Gastrocnemius medialis (tissue), 4 donors: ENCODE measurements around the gene IPO5. TPM values are rescaled to one million over a fixed set of nuclear protein-coding genes. Genes with fewer than 3 reads are reported as not detected.

Experiments
- ATAC-seq, 2 donors: fragments of 150-250 bp; one replicate each; pipeline ENCODE4 v1.9.1; 2016
- DNase-seq, 2 donors: peaks; one replicate each; pipeline ENCODE4 v3.0.0-alpha.2; 2019
- H3K27ac ChIP-seq, 4 donors: fragments of 200-600 bp; sonication (generic); 1 replicate in 1 of 4; 2 replicates in 3 of 4; pipeline ENCODE4 v1.5.1; 2016 to 2018; ENCODE audit warnings: mild to moderate bottlenecking in 2 of 4, moderate library complexity in 1 of 4
- H3K27me3 ChIP-seq, 3 donors: fragments of 200-600 bp; sonication (generic) in 2 of 3; 1 replicate in 1 of 3; 2 replicates in 2 of 3; pipeline versions ENCODE4 v1.5.1 to v1.6.0; 2016 to 2019; ENCODE audit warnings: mild to moderate bottlenecking in 1 of 3, moderate library complexity in 1 of 3
- H3K36me3 ChIP-seq, 2 donors: fragments of 200-600 bp; sonication (generic) in 1 of 2; one replicate each; pipeline ENCODE4 v1.5.1; 2017 to 2018
- H3K4me1 ChIP-seq, 2 donors: fragments of 200-600 bp; sonication (generic) in 1 of 2; one replicate each; pipeline ENCODE4 v1.5.1; 2016 to 2017; ENCODE audit warnings: mild to moderate bottlenecking in 2 of 2
- H3K4me3 ChIP-seq, 4 donors: fragments of 200-600 bp; sonication (generic) in 3 of 4; 1 replicate in 1 of 4; 2 replicates in 3 of 4; pipeline ENCODE4 v1.5.1; 2016 to 2019; ENCODE audit warnings: mild to moderate bottlenecking in 2 of 4
- H3K9me3 ChIP-seq, 3 donors: fragments of 200-600 bp; sonication (generic) in 2 of 3; 1 replicate in 1 of 3; 2 replicates in 2 of 3; pipeline ENCODE4 v1.5.1; 2016 to 2019
- CTCF ChIP-seq, 5 experiments: fragments of 450-650 bp in 3 of 5; fragments of 200-600 bp in 2 of 5; sonication (generic) in 2 of 5; IDR thresholded peaks in 4 of 5; conservative IDR thresholded peaks in 1 of 5; 1 replicate in 4 of 5; 2 replicates in 1 of 5; pipeline ENCODE4 v1.5.1; 2016 to 2019; ENCODE audit warnings: antibody characterized with exemption in 5 of 5, mild to moderate bottlenecking in 3 of 5, moderate library complexity in 3 of 5
- POLR2A ChIP-seq, 2 donors: fragments of 450-650 bp; IDR thresholded peaks; one replicate each; pipeline ENCODE4 v1.6.1; 2017; ENCODE audit warnings: antibody characterized with exemption in 2 of 2, mild to moderate bottlenecking in 2 of 2, moderate library complexity in 2 of 2
- in situ Hi-C, 4 donors: fragments of 200-750 bp; cut with MboI; loops; one replicate each; pipeline versions ENCODE4 v1.15.0 to v1.8.0; 2017; ENCODE audit warnings: low sequenced_read_pairs in 4 of 4
- intact Hi-C: fragments of 100-400 bp; cut with DNase I; formaldehyde crosslinking; loops from one replicate; pipeline ENCODE4 v1.15.1; 2023; ENCODE audit warnings: low total_unique reads
- total RNA-seq, 4 donors: library from RNA; depleted of rRNA; stranded (reverse); fragments of >200 nt; gene quantifications; one replicate each; pipeline versions ENCODE4 v1.1.0 to v1.2.3, GENCODE V29; 2016

IPO5 gene
- total RNA-seq, 4 donors from 2014 or later: 157 to 184 (median 177) TPM

GRCh38 chr13:98072476-98072875 is 119.0 kb downstream of the IPO5 start:
- TF ChIP-seq POLR2A (IDR thresholded peaks at IDR 0.05): no peak
- TF ChIP-seq CTCF (IDR thresholded peaks at IDR 0.05 in 4 of 5, conservative IDR thresholded peaks at IDR 0.05 in 1 of 5): no peak
- H3K4me1 ChIP-seq: no peaks in the 10 kb centered on the region
- intact Hi-C loops: no loop called here
- ATAC-seq: no peak
- in situ Hi-C loops: no loop called here
- H3K27ac ChIP-seq: no peak overlapping the region
- no peaks in the 10 kb centered on the region for H3K9me3 ChIP-seq
- no peak for DNase-seq
- H3K36me3 ChIP-seq: no peaks in the 10 kb centered on the region
- H3K4me3 ChIP-seq: no peak overlapping the region
- no peaks in the 10 kb centered on the region for H3K27me3 ChIP-seq

Other genes with a start within 250 kb of the IPO5 start
- 1 to 10 TPM; 3.5 to 9.8 (median 4.9) TPM for gene FARP1, start 189.4 kb downstream of the IPO5 start, total RNA-seq
- not detected for gene RNF113B, start 223.6 kb downstream of the IPO5 start, total RNA-seq